GM03348 (cell line): ENCODE results near the gene PADI6.
A peak's percentile ranks its signal among the peaks of the same experiment; 100 is the strongest.
"Not testable (repeated sequence)": the region's sequence is repeated elsewhere in the genome, so short reads cannot be mapped to it uniquely, and the experiment has no call there.

Source experiments
- DNase-seq: peaks from one replicate; pipeline ENCODE4 v3.0.0; 2012; ENCODE audit warnings: low spot score

The PADI6 gene

DNA sequence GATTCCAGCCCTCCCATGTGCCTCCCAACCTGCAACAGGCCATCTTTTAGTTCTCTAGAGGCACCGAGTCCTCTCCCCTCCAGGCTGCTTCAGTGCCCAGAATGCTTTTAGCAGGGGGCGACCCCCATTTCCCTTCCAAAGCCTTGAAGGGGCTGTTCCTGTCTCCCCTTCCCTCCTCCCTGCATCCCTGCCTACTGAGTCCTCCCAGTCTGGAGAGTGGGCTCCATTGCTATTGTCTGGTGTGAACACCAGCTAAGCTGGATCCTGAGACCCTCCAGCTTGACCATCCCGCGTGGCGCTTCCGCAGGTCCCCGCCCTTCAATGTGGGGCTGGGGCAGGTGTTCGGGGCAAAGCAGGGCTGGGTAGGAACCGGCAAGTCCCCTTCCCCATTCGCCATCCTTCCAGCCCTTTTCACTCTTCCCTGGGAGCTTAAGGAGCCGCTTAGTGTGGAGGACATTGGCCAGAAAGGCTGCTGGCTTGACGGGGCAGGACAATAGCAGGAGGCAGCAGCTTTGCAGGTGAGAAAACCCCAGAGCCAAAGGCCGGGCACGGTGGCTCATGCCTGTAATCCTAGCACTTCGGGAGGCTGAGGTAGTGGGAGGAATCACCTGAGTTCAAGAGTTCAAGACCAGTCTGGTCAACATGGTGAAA is 32.2 kb downstream of the PADI6 start:
- DNase-seq = no peak

DNA sequence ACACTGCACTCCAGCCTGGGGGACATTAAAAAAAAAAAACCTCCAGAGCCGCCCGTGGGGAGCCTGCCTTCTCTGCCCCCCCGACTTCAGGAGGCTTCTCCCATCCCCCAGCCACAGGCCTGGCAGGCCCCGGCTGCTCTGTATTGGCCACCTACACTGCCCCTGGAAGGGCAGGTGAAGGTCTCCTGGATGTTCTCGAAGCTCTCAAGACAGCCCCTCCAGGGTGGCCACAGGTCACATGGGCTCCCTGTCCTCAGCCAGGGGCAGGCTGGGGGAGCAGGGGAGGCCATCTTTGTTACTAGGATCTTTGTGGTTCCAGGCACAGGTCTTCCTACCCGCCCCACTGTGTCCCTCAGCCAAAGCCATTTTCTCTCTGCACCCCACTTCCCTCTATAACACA is 32.8 kb downstream of the PADI6 start:
- no peak for DNase-seq

DNA sequence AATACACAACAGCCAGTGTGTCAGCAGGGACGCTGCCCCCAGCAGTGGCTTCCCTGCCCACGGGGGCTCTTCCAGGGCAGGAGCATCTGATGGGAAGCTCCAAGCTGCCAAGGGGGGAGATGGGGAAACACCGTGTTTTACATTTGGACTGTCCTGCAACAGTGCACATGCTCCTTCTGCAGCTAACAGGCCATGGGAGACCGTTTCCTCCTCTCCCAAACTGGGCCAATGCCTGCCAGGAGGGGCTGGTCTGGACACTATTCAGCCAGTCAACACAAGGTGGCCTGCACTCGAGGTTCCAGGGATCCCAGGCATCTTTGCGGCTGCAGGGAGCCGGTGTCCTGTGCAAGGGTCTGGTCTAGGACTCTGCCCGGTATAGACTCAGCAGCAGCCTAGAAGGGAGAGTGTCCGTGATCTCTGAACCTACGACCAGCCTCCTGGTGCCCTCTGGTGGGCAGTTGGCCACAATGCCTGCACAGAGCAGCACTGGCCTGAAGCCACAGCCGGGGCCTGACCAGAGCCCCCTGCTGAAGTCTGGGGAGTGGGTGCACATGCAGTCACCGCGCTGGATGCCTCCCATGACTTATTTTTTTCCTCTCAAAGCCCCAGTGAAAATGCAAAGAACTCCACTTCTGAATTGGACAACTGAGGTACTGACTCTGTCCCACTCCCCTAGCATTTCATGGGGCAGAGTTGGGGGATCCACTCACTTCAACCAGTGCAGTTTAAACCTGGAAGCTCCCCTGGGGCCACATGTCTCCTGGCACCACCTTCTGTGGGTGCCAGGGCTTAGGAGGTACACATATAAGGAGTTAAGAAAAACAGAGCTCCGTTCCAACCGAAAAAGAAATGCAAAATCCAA is 34.1 kb downstream of the PADI6 start:
- DNase-seq = peak; percentile 87

DNA sequence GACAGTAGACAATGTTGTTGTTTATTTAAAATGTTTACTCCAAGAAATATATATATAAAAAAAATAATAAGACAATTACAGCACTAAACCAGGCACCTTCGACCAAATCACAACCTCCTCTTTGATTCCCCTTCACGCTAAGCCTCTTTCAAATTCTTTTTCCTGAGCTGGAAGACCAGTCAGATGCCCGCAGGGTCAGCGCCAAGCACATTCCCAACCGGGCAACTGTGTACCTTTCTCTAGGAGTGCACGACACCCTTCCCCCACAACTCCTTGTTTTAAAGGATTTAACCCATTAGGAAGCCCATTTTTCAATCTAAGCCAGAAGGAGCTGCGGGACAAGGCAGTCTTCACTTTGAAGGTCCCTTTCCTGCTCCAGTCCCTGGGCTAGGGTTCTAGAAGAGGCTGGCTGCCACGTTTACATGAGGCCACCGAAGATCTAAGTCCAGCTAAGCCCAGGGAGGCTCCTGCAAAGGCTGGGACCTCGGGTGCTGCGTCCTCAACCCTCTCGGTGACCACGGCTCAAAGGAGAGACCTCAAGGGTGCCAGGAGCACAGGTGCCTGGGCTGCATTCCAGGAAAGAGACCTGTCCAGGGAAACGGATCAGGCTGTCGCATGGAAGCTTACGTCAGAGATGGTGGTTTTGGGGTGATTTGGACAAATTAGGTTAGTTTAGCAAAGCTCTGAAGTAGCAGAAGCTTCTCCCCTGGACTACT is 34.9 kb downstream of the PADI6 start:
- not testable (repeated sequence) for DNase-seq

DNA sequence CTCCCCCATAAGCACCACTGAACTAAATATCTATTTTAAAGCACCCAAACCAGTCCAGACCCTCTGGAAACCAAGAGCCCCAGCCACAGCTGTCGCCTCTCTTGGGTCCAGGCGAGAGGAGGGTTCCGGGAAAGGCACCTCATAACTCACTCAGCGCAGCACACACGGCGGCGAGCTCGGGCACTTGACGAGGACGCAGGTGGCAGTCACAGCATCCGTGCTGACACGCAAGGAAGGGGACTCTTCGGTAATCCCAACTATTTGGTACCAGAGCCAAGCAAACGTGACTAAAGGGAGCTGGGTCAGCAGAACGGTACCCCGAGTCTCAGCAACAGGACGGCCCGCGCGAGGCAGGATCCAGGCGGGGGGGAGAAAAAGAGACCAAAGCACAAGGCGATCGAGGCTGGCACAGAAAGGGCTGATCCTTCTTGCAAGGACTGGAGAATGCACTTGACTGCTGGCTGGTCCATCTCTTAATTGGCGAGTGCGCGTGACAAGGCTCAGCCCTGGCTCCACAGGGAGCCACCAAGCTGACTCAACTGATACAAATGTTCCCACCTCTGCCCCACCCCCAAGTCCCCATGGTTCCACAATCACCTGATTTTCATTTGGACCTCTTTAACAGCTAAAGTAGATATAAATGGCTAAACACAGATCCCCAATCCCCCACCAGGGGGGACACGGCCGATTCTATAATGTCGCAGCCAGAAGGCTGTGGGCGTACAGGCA is 36.0 kb downstream of the PADI6 start:
- DNase-seq = not testable (repeated sequence)

DNA sequence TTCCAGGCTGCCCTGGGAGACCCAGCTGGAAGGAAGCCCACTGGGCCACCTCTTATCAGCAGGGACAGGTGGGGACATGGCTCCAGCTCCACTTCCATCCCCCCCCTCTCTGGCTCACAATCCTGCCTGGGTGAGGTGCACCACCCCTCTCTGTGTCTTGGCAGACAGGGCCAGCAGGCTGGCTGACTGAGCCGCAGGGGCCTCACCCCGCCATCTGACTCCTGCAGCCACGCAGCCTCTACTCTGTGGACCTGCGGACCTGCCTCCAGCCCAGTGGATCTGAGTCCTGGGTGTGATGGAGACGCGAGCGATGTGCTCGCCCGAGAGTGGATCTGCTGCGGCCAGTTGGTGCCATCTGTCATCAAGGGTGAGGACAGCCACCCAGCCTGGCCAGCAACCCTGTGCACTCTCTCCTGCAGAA is 37.4 kb downstream of the PADI6 start:
- DNase-seq = no peak

DNA sequence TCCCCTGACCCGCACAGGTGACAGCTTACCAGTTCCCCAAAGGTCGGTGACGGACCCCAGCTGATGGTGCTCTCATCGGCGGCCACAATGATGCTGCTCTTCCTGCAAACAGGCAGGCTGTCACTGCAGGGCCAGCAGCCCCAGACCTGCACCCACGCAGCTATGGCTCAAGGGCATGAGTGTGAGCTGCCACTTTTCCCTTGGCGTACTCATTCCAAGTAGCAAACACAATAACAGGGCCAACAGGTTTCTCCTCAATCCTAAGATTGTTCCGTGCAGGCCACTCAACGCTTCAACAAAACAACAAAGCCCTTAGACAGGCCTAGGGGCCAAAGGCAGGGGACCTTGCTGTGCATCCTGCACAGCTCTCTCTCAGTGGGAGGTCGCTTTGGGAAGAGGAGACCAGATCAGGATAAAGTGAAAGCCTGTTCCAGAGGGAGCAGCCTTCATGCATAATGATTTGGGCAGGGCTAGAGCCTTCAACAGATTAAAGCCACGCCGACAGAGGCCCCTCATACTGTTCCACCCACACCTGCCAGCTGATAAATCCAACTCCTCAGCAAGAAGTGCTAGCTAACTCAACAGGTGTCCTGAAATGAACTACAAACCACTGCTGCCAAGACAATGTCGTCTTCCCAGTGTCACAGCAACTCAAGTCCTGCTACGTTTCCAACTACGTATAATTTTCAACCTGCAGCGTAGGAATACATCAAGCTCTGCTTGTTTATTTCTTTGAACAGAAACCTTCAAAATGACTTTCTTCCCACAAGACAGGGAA is 40.3 kb downstream of the PADI6 start:
- DNase-seq = no peak

DNA sequence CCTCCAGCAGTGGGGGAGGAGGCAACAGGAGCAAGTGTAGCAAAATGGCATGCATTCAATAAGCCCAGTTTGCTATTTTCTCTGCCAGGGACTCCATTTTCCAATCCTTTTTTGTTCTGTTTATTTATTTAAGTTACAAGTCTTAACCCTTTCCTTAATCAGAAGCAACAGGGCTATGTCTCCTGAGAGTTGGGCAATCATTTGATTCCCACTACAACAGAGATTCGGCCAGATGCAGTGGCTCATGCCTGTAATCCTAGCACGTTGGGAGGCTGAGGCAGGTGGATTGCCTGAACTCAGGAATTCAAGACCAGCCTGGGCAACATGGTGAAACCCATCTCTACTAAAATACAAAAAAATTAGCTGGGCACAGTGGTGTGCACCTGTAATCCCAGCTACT is 42.0 kb downstream of the PADI6 start:
- no peak for DNase-seq

DNA sequence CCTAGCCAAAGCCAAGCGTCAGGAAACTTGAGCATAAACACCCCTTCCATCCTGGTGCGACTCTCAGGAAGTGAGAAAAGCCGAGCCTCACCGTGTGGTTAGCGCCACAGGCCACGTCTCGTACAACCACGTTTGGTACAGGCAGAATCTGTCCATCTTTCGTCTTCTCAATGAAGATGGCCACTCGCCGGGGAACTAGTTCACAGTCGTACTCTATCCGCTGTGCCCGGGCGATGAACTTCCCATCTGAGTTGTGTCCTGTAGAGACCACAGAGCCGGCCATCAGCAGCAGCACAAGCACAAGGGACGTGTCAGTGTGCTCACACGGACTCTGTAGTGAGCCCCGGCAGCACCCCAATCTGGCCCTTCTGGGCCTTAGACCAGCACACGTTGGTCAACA is 44.4 kb downstream of the PADI6 start:
- DNase-seq = no peak

DNA sequence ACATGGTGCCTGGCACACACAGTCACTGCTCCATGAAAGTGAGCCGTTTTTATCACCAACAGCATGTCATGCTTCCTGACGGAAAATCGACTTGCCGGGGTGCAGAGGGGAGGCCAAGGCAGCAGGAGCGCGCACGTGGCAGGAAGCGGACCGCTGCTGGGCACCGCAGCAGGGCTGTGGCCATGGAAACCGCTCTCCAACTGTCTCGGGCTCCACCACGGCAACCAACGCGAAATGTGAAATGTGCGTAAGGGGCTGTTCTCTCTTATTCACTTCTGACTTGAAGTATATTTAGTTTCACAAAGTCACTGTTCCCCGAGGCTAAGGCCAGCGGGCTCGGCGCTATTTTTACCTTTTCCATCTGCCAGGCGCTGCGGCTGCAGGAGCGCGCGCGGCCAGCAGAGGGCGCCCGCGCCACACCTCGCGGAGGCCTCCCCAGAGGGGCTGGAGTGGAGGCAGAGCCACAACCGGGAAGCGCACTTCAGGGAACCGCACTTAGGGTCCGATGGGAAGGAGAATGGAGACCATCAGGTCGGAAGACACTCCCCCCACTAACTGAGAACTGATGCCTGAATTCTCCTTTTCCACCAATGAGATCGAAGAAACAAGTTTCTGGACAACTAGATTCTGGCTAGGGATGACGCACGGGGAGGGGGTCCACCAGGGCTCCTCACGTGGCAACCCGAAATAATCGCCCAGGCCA is 47.8 kb downstream of the PADI6 start:
- DNase-seq = peak; percentile 90

DNA sequence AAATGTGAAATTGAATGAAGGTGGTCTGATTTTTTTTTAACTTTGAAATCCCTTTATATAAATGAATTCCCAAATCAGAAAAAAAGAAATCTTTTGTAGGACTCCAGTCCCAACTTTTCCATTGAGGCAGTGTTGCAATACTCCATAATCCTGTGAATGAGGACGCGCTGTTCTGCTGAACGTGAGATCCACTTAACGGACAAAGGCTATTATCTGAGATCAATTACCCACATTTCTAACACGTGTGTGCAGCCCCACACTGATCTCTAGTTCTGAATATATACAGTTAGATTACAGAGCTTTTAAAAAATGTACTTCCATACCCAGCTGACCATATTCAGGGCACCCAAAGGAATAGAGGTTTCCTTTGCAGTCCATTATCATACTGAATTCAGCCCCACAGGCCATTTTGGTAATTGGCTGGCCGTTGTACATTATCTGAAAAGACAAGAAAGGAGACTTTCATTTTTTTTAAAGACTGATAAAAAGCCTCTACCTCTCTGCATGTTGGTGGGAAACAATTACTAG is 48.5 kb downstream of the PADI6 start:
- DNase-seq = no peak

DNA sequence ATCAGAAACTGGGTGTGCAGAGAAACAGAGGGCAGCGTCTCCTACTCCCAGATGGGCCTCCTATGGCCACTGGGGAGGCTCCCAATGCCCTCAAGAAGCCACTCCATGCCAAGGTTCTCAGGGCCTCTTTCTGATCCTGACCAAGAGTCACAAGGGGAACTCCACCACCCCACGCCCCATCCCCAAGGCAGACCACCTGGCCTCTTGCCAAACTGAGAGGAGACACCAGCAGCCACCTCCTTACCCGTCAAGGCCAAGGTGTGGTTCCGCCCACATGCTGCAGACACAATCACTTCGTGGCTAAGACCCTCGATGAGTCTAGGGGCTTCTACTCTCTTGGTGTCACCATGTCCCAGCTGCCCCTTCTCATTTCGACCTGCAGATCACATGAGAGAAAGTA is 50.5 kb downstream of the PADI6 start:
- DNase-seq = no peak

DNA sequence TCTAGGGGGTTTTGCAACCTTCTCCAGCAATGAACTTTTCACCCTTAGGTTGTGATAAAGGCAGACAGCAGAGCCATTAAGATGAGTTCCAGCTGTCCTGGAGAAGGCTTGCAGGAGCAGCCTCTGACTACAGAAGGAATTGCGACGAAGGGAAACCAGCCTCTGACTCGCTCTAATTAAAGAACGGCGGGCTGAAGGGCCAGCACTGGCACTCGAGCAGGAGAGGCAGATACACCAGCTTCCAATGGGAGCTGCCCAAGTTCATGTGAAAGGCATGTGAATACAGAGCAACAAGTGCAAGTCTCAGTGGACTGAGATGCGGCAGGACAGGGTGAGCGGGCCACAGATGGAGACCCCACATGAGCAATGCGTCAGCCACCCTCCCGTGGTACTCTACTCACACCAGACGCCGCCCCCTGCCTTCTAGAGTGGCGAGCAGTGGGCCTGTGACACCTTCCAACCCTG is 51.8 kb downstream of the PADI6 start:
- DNase-seq = peak; percentile 46

DNA sequence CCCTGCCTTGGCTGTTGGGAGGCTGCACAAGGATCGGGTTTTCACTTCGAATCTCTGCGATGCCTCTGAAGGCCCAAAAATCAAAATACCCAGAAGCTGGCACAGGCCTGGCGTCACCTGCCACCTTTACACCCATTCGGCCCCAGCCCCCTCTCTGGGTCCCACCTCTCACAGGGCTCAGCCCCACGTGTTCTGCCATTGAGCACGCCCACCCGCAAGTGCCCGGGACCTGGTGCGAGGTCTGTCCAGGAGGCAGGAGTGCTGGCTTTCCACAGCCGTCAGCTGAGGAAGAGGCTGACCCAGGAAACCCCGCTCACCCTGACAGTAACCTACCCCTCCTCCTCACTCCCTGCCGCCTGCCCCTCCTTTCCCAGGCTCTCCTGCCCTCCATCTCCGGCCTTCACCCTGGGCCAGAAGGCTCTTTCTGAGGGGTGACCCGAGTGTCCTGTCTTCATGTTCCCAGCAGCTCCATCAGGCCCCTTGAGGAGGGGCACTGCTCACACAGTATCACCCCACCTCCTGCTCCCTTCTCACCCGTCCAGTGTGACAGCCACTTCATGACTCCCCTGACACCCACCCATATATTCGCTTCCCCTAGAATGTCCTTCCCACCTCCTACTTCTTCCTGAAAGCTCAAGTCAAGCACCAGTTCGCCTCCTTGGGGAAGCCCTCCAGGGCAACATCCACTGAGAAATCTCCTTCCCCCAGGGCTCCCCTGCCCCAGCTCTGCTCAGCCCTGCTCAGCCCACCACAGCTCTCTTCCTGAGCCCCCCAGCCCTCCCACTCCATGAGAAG is 54.0 kb downstream of the PADI6 start:
- DNase-seq = no peak

DNA sequence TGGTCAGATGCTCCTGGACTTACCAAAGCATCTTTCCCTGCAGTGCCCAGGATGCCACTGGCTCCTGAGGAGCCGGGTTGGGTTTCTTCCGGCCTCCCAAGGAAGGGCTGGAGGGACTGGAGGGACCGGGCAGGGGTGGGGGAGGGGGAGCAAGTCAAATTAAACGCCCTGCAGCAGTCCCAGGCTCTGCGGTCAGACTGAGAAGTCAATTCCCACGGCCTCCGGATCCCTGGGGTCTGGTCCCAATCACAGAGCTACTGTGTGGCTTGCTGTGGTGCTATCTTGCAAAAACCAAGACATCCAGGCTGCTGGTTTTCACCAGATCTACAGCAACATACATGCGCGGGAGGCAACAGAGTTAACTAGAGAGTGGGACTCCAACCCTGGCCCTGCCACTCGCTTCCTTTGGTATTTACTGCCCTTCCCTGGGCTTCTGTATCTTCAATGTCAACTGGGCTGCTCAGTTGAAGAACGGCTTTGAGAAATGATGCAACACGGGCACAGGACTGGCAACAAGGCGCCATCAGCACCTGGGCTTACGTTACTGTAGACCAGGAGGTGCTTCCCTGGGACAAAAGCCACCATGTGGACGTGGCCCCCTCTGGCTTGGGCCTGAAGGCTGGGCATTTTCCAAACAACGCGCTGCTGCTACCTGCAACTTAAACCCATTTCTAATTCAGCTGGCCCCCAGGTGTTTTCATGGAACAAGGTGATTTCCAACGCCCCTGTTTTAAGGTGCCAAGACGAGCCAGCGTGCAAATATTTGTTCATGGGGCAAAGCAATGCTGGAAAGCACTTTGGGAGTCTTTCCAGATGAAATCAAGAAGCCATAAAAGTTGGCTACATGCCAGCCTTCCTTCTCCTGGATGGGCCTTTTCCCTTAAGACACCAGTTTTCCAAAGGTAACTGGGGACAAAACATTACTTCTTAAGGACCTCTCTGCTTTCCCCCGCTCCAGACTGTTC is 56.0 kb downstream of the PADI6 start:
- no peak for DNase-seq

DNA sequence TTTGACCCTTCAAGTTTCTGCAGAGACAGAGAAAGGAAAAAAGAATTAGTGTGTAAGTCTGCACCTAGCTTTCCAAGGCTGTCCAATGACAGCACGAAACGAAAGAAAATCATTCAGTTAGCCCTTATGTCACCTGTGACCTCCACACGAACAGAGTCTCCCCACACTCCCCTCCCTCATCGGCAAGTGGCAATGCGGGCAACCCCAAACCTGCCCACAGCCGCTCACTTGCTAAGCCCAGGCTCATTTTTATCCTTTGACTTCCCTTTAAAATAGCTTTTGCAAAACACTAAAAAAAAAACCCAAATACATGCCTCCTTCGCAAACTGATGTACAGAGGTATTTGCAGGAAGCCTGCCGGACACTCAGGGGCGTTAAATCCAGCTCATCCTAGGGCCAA is 57.2 kb downstream of the PADI6 start:
- DNase-seq = no peak

DNA sequence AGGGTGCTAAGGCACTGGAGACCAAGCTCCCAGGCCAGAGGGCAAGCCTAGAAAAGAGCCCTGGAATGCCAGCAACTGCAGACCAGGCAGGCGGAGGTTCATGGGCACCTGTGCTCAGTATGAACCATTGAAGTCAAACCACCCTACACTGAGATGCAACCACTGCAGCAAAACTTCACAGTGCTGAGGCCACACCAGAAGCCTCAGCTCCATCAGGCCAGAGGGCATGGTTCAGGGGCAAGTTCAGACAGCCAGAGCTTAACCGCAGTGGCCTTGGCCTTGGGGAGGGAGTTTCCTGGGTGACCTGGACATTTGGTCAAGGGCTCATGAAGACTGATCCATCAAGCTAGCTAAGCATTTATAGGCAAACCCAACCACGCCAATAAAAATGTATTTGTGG is 60.4 kb downstream of the PADI6 start:
- no peak for DNase-seq

DNA sequence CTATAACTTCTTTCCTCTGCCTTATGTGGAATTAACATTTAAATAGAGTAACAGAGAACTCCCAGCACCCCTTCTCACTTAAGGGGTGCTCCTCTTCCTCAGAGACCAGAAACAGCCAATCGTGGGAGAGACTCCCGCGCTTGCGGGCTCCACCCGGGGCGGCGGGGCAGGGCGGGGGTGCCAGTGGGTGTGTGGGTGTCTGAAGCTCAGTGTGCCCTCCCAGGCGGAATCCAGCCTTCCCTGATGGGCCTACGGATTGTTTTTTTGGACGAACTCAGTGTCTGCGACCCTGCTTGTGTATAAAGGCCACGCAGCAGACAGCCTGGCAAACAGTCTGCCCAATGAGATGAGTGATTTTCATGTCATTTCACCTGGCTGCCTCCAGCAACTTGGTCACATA is 61.3 kb downstream of the PADI6 start:
- no peak for DNase-seq
